GM19397 (cell line): ENCODE data around the gene ETFB.

Source experiments
- ATAC-seq: cut with Tn5 transposase; IDR thresholded peaks from one replicate; pipeline ENCODE4 v1.9.1; 2021; ENCODE audit warnings: mild to moderate bottlenecking, moderate library complexity; ENCODE audit not compliant: unreplicated experiment

The ETFB gene

GRCh38 chr19:51296336-51297093, 69.7 kb downstream of the ETFB start:
- no peak for ATAC-seq

GRCh38 chr19:51295382-51296126, 70.6 kb downstream of the ETFB start:
- ATAC-seq, result no peak
